HepG2 (cell line): ENCODE results near the gene CACNA1C. TPM values are rescaled to one million over a fixed set of nuclear protein-coding genes. Genes with fewer than 3 reads are reported as not detected.

Experiments used
- MBNL3 ChIP-seq: fragments of 250-450 bp; sonication (Bioruptor Pico); conservative IDR thresholded peaks from 2 replicates; pipeline ENCODE4 v1.8.0; 2022; ENCODE audit warnings: mild to moderate bottlenecking, inconsistent platforms
- TBP ChIP-seq: sonication (generic); formaldehyde crosslinking; IDR thresholded peaks from 2 replicates; pipeline ENCODE4 v1.5.0; 2020; ENCODE audit warnings: missing genetic modification reagents
- ZBTB40 ChIP-seq, 2 experiments: fragments of 450-650 bp in 1 of 2; sonication (generic) in 1 of 2; formaldehyde crosslinking in 1 of 2; IDR thresholded peaks; 2 replicates each; pipeline versions ENCODE4 v1.6.1 to v1.8.0; 2016 to 2022; ENCODE audit warnings: antibody characterized with exemption in 1 of 2, mild to moderate bottlenecking in 1 of 2, missing genetic modification reagents in 1 of 2
- ZNF670 ChIP-seq: sonication (generic); formaldehyde crosslinking; IDR thresholded peaks from 2 replicates; pipeline ENCODE4 v1.8.0; 2022; ENCODE audit warnings: mild to moderate bottlenecking, missing genetic modification reagents, borderline replicate concordance
- ZNF720 ChIP-seq: sonication (generic); formaldehyde crosslinking; IDR thresholded peaks from 2 replicates; pipeline ENCODE4 v1.4.0; 2020; ENCODE audit warnings: missing genetic modification reagents
- polyA plus RNA-seq, 8 experiments: library from polyadenylated mRNA; depleted of rRNA in 3 of 8; stranded (reverse) in 7 of 8; unstranded in 1 of 8; fragments of >200 nt; fragmentation: Illumina TruSeq in 4 of 8; extraction: Trizol in 4 of 8; gene quantifications; 2 replicates each; pipeline versions ENCODE4 v1.2.1 to v1.2.3, GENCODE V29; 2011 to 2016; ENCODE audit warnings: low read depth in 4 of 8, missing spikeins in 1 of 8, mixed read lengths in 1 of 8; ENCODE audit not compliant: insufficient read depth in 1 of 8
- total RNA-seq, 5 experiments: library from RNA; depleted of rRNA; stranded (reverse); fragments of >200 nt; fragmentation: Illumina TruSeq; extraction: Trizol; gene quantifications; 2 replicates each; pipeline ENCODE4 v1.2.3, GENCODE V29; 2016; ENCODE audit warnings: low read depth in 1 of 5

The CACNA1C gene
- total and polyA plus RNA-seq, 2 of the 13 experiments (the other 11 are each of a cell fraction or from before 2014, with no cell fraction given) = not detected

- TF ChIP-seq ZBTB40 (IDR thresholded peaks at IDR 0.05) (no peak), ZBTB40 (CRISPR knock-in tag; IDR thresholded peaks at IDR 0.05) (no peak), MBNL3 (CRISPR knock-in tag) (no peak), TBP (no peak), ZNF720 (CRISPR knock-in tag) (no peak), ZNF670 (CRISPR knock-in tag) (no peak)
Observed at GRCh38 chr12:2138294-2138693, 85.5 kb downstream of the CACNA1C start (continued).
